ENCODE data around the gene MTERF4.

DNA sequence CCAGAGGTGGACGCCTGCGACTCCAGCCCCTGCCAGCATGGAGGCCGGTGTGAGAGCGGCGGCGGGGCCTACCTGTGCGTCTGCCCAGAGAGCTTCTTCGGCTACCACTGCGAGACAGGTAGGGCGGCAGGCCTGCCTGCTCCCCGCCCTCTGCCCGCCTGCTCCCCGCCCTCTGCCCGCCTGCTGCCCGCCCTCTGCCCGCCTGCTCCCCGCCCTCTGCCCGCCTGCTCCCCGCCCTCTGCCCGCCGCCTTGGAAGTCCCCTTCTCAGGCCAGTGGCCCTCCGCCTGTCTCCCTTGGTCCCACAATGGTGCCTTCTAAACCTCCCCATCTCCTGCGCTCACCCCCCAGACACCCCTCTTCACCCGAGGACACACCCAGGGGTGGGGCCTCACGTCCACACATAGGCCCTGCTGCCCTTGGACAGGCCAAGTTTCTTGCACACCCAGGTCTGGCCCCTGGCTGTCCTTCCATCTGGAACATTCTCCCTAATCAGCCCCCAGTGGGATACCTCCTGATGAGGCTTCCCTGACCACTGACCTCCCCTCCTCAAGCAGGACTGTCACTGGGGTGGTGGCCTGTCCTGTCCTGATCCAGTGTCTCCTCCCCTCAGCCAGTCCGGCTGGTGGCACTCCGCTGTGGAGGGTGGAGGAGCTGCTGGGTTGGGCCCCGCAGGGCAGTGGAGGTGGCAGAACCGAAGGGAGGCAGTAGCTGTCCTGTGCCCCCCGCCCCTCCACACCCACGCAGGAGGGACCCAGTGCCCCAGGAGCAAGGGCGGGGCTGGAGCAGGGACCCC is 37.9 kb downstream of the MTERF4 start:
- TF ChIP-seq, protein P1, sequence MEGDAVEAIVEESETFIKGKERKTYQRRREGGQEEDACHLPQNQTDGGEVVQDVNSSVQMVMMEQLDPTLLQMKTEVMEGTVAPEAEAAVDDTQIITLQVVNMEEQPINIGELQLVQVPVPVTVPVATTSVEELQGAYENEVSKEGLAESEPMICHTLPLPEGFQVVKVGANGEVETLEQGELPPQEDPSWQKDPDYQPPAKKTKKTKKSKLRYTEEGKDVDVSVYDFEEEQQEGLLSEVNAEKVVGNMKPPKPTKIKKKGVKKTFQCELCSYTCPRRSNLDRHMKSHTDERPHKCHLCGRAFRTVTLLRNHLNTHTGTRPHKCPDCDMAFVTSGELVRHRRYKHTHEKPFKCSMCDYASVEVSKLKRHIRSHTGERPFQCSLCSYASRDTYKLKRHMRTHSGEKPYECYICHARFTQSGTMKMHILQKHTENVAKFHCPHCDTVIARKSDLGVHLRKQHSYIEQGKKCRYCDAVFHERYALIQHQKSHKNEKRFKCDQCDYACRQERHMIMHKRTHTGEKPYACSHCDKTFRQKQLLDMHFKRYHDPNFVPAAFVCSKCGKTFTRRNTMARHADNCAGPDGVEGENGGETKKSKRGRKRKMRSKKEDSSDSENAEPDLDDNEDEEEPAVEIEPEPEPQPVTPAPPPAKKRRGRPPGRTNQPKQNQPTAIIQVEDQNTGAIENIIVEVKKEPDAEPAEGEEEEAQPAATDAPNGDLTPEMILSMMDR (IDR thresholded peaks at IDR 0.05), result no peak
- no peak for TF ChIP-seq POLR2A (IDR thresholded peaks at IDR 0.05)
